Stimulated activated CD4-positive, alpha-beta T cell treated with anti-CD3 and anti-CD28 coated beads, Interleukin-4, amount 100 ng/mL, for 48 hours (primary cell): ENCODE results near the gene RPP14.

Experiments
- DNase-seq, 2 donors: peaks; one replicate each; pipeline ENCODE4 v3.0.0-alpha.2; 2020; ENCODE audit warnings: low read depth in 2 of 2

Gene RPP14

DNA sequence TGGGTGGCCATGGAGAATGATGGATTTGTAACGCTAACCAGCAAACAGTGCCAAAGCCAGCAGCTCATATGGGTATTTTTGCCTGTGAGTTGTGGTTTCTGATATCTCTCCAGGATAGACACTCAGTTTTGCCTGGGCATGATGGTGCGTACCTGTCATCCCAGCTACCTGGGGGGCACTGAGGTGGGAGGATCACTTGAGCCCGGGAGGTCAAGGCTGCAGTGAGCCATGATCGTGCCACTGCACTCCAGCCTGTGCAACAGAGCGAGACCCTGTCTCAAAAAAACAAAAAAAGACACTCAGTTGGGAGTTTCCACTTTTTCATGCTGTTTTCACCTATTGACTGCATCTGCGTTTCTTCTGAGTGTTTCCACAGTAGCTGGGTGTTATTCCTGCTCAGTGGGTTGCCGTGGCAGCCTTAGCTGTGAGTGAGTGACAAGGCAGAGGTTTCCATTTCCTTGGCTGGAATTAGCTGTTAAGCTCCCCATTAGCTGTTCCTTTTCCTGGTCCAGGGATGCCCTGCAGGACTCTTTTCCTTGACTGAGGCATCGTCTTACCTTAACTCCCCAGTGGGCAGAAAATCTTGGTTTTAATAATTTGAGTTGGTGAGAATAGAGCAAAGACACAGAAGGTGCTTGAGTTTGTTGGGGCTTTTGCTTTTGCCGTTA is 14.2 kb upstream of the RPP14 start:
- DNase-seq = no peak

DNA sequence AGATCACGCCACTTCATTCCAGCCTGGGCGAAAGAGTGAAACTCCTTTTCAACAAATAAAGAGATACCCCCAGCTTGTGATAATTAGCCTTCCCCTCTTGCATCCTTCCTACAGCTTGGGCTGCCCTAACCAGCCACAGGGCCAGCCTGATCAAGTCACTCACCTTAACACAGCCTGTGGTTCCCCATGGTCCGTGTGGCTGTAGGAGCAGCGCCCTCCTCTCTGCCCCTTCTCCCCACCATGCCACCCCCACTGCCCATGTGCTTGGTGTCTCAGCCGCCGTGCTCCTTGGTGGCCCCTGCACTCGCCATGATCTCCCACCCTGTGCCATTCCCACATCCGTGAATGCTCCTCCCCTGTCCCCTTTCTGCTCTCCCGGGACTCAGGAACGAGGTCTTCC is 13.2 kb upstream of the RPP14 start:
- DNase-seq = no peak

DNA sequence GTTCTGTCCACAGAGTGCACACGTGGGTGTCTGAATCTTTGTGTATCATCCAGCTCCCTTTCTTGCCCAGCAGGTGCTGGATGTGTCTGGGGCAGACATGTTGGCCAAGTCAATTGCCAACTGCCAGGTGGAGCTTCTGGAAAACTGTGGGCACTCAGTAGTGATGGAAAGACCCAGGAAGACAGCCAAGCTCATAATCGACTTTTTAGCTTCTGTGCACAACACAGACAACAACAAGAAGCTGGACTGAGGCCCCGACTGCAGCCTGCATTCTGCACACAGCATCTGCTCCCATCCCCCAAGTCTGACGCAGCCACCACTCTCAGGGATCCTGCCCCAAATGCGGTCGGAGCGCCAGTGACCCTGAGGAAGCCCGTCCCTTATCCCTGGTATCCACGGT is 12.5 kb upstream of the RPP14 start:
- DNase-seq = no peak

DNA sequence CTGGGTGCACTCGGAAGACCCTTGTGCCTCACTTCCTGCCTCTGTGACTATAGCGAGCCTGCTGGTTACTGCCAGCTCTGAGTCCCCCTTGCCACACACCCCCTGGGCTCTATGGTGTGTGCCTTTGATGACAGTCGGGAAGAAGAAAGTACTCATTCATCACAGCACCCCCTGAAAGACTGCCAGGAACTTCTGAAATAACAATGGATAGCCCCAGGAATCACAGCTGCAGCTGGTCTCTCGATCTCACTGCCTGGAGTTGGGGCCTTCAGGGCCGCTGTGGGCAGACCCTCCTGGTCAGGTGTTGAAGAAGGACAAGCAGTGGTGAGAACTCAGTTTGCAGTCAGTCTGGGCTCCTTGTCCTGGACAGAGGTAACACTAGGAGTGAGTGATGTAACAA is 9.8 kb upstream of the RPP14 start:
- DNase-seq = no peak

DNA sequence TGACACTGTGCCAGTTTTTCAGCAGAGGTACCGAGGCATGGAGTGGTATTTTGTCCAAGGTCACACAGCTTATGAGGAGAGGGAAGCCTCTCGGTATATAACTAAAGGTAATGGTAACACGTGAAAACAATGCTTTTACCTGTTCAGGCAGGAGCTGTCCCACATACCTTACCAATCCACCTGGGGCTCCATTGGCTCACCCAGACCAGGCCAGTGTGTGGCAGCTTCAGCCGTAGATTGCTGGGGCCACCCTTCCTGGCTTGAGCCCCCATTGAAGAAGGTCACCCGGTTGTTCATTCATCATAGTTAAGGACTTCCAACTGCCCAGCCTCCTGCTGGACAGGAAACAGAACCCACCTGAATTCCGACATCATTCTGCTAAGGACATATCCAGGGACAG is 9.2 kb upstream of the RPP14 start:
- no peak for DNase-seq

DNA sequence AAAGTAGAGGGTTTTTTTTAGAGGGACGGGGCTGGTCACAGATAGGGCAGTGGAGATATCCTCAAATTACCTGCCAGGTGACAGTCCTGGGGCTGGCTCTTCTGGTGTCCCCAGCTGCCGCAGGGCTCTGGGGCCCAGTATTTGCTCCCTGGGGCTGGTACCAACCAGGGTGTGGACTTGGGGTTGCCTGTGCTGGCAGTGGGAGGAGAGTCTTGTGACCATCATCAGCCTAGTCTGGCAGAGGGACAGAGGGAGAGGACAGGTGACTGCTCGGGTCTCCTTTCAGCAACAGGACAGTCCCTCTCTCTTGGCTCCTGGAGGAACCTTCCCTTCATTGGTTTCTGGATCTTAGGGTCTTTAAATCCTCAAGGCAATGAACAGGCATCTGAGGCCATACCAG is 7.9 kb upstream of the RPP14 start:
- no peak for DNase-seq

DNA sequence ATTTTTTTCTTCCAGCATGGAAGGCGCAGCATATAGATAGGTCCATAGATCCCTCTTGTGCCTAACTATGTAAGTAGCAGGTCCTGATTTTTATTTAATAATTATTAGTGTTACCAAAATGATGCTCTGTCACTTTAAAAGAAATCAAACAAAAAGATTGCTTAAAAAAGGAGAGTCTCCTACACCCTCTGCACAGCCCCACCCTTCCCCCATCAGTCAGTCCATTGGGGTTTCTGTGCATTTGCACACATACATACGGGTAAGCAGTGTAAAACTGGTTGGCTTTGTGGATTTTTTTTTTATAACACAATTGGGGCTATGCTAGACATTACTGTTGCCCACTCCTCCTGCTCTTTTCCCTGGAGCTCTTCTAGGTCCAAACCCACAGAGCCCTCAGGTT is 7.0 kb upstream of the RPP14 start:
- no peak for DNase-seq

DNA sequence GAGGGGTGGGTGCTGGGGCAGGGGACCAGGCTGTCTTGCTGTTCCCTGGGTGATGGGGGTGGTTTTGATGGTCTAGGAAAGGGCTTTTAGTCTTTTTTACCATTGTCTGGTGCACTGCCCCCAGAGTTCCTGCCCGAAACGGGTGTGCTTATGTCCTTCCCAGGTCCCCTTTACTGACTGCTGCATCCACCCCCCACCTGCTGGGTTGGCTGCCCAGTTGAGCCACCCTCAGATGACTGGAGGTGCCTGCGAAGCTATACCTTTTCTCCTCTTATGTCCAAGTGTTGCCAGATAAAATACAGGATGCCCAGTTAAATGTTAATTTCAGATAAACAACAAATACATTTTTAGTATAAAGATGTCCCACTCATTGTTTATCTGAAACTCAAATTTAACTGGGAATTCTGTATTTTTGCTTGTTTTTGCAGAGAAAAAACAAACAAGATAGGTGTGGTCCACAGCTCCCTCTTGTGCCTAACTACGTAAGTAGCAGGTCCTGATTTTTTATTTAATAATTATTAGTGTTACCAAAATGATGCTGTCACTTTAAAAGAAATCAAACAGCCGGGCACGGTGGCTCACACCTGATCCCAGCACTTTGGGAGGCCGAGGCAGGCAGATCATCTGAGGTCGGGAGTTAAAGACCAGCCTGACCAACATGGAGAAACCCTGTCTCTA is 6.1 kb upstream of the RPP14 start:
- DNase-seq = no peak

DNA sequence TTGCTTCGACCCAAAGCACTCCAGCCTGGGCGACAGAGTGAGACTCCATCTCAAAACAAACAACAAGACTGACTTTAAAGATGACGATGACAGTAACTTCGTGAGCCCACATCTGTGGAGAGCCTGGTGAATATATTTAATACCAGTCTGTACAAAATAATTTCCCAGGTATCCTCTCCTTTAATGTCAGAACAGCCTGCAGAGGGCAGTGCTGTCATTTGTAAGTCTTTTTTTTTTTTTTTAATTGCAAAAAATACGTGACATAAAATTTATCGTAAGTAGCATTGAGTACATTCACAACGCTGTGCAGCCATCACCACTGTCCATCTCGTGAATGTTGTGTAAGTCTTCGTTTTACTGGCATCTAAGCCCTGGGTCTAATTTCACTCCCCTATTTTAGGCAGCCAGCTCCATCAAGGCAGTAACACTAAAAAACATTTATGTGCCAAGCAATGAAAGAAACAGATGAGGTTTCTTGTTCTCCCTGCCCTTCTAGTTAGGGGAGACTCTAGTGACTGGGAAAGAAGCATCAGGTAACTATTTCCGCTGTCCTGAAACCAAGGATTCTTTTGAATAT is 1.7 kb downstream of the RPP14 start:
- peak; percentile 22 to 24 for DNase-seq

DNA sequence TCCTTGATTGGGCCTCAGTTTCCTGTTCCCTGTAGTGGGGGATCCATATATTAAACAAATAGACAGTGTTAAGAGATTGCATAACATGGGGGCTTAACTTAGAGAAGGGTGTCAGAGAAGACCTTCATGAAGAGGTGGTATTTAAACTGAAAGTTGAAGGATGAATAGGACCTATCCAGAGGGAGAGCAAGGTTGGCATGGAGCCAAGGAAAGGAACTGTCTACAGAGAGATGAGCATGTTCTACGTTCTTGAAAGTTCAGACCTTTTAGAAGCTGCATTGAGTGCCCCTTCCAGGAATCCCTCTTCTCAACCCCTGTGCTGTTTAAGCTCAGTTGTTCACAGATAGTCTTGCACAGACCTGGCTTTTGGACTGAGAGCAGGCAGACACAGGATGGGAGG is 2.7 kb downstream of the RPP14 start:
- DNase-seq = no peak

DNA sequence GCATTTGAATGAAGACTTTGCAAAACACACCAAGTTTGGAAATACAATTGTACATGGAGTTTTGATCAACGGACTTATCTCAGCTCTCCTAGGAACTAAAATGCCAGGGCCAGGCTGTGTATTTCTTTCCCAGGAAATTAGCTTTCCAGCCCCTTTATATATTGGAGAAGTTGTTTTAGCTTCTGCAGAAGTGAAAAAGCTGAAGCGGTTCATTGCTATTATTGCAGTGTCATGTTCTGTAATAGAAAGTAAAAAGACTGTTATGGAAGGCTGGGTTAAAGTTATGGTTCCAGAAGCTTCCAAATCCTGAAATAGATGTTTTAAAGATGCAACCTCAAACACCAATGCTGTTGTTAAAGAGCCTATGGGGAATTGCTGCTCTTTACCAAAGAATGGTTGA is 11.8 kb downstream of the RPP14 start:
- DNase-seq = no peak

DNA sequence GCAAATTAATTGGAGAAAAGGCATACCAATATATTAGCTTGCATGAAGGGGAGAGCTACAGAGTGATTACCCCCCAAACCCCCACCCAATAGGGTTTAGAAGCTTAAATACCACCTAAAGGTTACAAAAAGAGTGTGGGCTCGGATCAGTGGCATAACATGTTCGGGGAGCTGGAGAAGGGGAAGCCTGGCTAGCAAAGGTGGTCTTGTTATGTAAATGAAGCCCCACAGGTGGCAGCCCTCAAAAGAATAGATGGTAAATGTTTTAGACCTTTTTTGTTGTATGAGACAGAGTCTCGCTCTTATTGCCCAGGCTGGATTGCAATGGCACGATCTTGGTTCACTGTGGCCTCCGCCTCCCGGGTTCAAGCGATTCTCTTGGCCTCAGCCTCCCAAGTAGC is 15.7 kb downstream of the RPP14 start:
- no peak for DNase-seq

DNA sequence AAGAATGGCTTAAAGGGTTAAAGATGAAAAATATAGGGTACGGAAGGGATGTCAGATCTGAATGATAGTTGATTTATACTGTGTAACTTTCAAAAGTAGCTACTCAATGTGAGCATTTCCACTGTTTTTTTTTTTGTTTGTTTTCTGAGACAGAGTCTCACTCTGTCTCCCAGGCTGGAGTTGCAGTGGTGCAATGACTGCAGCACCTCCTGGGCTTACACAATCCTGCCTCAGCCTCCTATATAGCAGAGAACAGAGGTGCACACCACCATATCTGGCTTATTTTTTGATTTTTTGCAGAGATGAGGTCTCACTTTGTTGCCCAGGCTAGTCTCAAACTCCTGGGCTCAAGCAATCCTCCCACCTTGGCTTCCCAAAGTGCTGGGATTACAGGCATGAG is 16.7 kb downstream of the RPP14 start:
- DNase-seq = no peak

DNA sequence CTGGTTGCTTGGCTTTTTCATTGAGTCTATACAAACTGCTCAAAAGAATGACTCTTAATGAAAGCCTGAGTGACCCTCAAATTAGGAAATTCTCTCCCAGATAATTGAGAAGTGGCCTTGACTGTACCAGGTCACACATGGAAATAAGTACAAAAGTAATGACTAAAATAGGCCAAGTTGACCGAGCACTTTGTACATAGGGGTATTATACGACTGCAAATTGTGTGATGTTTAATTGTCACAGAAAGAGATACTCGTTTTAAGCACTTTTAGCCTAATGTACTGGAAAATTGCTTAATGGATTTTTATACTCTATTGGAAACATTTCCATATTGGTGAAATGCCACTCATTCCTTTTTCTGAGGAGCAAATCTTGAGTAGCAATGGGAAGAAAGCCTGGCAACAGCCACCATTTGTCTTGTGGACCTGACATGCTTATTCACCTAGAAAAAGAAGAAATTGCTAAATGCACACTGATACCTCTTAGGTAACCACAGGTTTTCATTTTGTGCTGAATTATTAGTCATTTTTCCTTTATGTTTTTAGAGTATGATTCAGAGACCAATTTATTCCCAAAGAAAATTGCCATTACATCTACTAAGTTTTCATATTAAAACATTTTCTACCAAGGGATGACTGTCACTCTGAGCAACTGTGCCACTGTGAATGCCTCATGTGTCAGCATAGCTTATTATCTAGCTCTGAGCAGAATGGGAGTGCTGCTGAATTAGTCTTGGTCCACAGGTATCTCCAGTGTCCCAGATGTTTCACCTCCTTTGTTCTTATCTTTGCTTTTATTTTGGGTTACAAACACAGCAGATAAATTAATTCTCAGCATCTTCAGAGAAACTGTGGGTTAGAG is 17.7 kb downstream of the RPP14 start:
- no peak for DNase-seq

DNA sequence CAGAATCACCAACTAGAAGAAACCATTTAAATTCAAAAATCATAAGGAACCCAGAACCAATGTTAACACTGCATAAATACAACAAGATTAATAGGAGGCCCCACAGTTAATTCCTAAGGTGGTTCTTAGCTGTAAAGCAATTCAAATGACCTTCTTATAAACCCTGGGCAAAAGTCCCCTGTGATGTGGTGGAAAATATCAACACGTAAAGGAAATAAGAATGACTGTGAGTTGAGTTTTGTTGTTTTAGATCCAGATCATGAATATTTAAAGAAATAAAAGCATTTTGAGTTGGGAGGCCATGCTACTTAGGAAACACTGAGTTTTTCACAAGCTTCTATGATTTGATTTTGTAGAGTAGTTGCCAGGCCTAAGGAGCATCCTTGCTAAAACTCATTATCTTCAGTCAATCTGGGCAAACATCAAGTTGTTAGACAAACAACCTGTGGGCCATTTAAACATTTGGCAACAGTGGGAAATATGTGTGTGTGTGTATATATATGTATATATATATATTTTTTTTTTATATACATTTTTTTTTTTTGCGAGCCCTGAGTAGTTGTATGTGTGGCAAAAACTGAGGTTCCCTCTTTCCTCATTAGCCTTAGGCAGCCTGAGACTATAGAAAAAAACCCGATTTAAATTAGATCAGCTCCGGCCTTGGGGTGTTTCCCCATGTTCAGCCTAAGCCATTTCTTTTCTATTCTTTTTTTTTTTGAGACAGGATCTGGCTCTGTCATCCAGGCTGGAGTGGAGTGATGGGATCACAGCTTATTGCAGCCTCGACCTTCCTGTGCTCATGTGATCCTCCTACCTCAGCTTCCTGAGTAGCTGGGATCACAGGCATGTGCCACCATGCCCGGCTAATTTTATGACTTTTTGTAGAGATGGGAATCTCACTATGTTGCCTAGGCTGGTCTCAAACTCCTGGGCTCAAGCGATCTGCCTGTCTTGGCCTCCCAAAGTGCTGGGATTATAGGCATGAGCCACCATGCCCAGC is 18.6 kb downstream of the RPP14 start:
- no peak for DNase-seq

DNA sequence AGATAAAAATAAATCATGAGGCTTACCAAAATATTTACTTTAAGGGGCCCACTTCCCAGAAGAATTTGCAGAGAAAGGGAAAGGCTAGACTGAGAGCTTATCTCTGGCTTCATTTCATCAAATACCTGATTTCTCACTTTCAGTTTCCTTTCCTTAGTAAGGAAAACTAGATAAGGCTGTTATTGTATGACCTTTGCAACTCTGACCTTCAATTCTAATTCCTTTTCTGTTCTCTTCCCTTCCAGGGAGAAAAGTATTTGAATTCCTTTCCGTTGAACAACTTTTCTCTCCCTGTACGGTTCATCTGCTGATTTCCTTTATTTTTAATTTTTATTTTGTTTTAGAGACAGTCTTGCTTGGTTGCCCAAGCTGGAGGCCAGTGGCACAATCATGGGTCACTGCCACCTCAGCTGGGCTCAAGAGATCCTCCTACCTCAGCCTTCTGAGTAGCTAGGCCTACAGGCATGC is 19.5 kb downstream of the RPP14 start:
- no peak for DNase-seq

DNA sequence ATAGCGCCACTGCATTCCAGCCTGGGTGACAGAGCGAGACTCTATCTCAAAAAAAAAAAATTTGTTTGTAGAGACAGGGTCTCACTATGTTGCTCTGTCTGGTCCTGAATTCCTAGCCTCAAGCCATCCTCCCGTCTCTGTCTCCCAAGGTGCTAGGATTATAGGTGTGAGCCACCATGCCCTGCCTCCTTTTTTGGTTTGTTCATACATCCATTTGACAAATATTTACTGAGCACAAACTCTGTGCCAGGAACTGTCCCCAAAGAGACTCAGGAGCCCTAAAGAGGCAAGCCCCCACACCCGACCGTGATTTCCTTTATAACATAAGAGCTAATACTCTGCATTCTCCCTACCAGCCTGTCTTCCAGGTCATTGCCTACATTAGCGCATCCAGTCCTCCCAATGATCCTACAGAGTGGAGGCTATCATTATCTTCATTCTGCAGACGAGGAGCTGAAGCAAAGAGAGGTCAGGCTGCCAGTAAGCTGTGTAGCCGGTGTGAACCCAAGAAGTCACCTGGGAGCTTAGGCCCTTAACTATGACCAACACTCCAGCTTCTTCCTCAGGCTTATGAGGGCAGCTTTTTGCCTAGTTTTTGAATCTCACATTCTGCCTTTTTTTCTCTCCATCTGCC is 20.3 kb downstream of the RPP14 start:
- DNase-seq = no peak

DNA sequence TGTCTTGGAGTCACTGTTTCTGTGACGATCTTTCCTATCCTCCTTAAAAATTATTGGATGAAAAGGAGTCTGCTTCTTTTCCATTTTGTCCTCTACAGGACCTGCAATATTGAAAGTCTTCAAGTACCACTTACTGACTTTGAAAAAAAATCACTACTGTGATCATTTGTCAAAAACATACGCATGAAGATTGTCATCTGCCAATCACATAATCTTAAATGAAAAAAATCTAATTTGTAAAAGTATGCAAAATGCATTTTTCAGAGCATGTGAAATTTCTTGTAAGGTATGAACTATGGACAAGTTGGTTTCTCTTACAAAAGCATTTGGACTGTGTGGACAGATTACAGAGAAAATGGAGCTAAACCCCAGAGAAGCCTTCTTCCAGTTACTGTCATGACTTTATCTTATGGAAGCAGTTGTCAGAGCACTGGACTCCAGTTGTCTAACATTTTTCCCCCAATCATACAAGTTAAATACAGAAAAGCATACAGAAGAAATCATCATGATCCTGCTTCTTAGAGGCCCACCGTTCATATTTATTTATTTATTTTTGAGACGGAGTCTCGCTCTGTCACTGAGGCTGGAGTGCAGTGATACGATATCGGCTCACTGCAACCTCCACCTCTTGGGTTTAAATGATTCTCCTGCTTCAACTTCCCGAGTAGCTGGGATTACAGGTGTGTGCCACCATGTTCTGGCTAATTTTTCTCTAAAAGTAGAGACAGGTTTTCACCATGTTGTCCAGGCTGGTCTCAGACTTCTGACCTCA is 23.3 kb downstream of the RPP14 start:
- no peak for DNase-seq

DNA sequence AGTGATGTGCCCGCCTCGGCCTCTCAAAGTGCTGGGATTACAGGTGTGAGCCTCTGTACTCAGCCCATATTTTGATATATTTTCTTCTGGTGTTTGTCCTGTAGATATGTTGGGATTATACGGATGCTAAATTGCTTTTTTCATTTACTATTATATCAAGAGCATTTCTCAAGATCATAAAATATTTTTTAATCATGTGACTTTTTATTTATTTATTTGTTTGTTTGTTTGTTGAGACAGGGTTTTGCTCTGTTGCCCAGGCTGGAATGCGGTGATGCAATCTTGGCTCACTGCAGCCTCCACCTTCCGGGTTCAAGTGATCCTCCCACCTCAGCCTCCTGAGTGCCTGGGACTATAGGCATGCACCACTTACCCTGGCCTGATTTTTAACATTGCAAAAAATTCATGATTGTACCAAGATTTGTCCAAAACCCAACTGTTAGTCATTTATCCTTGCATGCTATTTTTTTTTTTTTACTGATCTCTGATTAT is 23.9 kb downstream of the RPP14 start:
- DNase-seq = no peak
